ENCODE measurements around the gene KIF11. TPM values are rescaled to one million over a fixed set of nuclear protein-coding genes. Genes with fewer than 3 reads are reported as not detected.

KIF11 gene
- total and polyA plus RNA-seq, 2 of the 13 experiments (the other 11 are each of a cell fraction or from before 2014, with no cell fraction given) = 8.7 to 38.4 TPM

DNA sequence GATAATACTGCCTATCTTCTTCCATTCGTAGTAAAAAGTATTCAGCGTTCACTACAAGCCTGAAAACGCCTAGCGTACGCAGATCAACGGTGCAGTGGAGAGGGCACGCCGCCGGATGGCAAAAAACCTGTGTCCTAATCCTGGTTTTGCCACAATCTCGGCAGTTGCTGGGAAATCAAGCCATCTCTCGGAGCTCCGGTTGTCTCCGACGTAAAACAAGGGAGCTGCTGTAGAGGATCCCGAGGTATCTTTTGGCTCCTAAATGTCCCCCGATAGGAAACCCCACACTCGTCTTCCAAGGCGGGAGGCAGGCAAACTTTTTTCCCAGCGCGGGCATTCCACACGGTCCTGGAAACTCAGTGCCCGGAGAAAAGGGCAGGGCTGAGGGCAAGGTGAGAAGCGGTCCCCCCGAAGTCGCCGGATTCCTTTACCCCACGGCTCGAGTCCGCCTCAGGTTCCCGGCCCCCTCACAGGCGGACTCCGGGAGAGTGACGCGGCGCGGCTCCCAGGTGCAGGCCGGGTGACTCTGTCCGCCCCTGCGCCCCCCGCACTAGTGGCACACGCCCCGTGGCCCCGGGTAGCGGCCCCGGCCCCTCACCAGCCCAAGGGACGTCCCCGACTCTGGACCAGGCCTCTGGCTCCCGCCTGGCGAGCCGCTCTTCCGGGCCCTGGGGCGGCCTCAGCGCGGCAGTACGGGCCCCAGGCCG lies 19.7 kb upstream of the KIF11 start (continued):
- TF ChIP-seq, protein P1, sequence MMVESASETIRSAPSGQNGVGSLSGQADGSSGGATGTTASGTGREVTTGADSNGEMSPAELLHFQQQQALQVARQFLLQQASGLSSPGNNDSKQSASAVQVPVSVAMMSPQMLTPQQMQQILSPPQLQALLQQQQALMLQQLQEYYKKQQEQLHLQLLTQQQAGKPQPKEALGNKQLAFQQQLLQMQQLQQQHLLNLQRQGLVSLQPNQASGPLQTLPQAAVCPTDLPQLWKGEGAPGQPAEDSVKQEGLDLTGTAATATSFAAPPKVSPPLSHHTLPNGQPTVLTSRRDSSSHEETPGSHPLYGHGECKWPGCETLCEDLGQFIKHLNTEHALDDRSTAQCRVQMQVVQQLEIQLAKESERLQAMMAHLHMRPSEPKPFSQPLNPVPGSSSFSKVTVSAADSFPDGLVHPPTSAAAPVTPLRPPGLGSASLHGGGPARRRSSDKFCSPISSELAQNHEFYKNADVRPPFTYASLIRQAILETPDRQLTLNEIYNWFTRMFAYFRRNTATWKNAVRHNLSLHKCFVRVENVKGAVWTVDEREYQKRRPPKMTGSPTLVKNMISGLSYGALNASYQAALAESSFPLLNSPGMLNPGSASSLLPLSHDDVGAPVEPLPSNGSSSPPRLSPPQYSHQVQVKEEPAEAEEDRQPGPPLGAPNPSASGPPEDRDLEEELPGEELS (CRISPR knock-in tag; IDR thresholded peaks at IDR 0.05) = no peak
- TF ChIP-seq ZNF543 (CRISPR knock-in tag; IDR thresholded peaks at IDR 0.05) = 0 out of 2 replicates have a peak, but pooled peaks have one; percentile 66
- TF ChIP-seq ZNF747 (CRISPR knock-in tag; IDR thresholded peaks at IDR 0.05; ENCODE audit: borderline replicate concordance) = peak; percentile 8; the same call in 1 of the 2 replicates
- no peak for TF ChIP-seq SETDB1 (CRISPR knock-in tag; IDR thresholded peaks at IDR 0.05; ENCODE audit: borderline replicate concordance)
- peak; percentile 54; the same call in 1 of the 2 replicates for TF ChIP-seq WIZ (CRISPR knock-in tag; IDR thresholded peaks at IDR 0.05)
- no peak for TF ChIP-seq HNRNPH1 (optimal IDR thresholded peaks at IDR 0.05; ENCODE audit: low read depth, low read length)
- TF ChIP-seq ZNF709 (CRISPR knock-in tag; IDR thresholded peaks at IDR 0.05) = 0 out of 2 replicates have a peak, but pooled peaks have one; percentile 24
- no peak for TF ChIP-seq KLF15 (CRISPR knock-in tag; IDR thresholded peaks at IDR 0.05; ENCODE audit: borderline replicate concordance)
- TF ChIP-seq MED1 (CRISPR knock-in tag; IDR thresholded peaks at IDR 0.05) = peak; percentile 6; the same call in 1 of the 2 replicates
- TF ChIP-seq NFE2 (CRISPR knock-in tag; IDR thresholded peaks at IDR 0.05) = no peak
- 0 out of 2 replicates have a peak, but pooled peaks have one; percentile 50 for TF ChIP-seq HNRNPL (IDR thresholded peaks at IDR 0.05; ENCODE audit: low read depth, low read length)
- no peak for TF ChIP-seq CHD2 (IDR thresholded peaks at IDR 0.05; ENCODE audit: low read depth, low read length)
- no peak for TF ChIP-seq RBAK (CRISPR knock-in tag; IDR thresholded peaks at IDR 0.05)
- TF ChIP-seq ZNF333 (CRISPR knock-in tag; IDR thresholded peaks at IDR 0.05; ENCODE audit: borderline replicate concordance) = 0 out of 2 replicates have a peak, but pooled peaks have one; percentile 81
- TF ChIP-seq, protein P2, sequence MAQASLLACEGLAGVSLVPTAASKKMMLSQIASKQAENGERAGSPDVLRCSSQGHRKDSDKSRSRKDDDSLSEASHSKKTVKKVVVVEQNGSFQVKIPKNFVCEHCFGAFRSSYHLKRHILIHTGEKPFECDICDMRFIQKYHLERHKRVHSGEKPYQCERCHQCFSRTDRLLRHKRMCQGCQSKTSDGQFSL (CRISPR knock-in tag; IDR thresholded peaks at IDR 0.05) = no peak
- 0 out of 2 replicates have a peak, but pooled peaks have one; percentile 53 for TF ChIP-seq SP140L (CRISPR knock-in tag; IDR thresholded peaks at IDR 0.05; ENCODE audit: borderline replicate concordance)
- TF ChIP-seq ZNF7 (CRISPR knock-in tag; IDR thresholded peaks at IDR 0.05) = no peak
- TF ChIP-seq, protein P3, sequence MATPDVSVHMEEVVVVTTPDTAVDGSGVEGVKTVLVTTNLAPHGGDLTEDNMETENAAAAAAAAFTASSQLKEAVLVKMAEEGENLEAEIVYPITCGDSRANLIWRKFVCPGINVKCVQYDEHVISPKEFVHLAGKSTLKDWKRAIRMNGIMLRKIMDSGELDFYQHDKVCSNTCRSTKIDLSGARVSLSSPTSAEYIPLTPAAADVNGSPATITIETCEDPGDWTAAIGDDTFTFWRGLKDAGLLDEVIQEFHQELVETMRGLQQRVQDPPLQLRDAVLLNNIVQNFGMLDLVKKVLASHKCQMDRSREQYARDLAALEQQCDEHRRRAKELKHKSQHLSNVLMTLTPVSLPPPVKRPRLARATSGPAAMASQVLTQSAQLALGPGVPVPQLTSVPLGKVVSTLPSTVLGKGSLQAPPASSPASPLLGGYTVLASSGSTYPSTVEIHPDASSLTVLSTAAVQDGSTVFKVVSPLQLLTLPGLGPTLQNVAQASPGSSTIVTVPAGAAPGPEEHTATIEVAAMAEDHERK (CRISPR knock-in tag; IDR thresholded peaks at IDR 0.05; ENCODE audit: low read depth) = no peak
- TF ChIP-seq ZSCAN31 (CRISPR knock-in tag; IDR thresholded peaks at IDR 0.05; ENCODE audit: low read depth) = no peak
- peak; percentile 6; the same call in 1 of the 2 replicates for TF ChIP-seq U2AF2 (IDR thresholded peaks at IDR 0.05; ENCODE audit: low read depth, low read length)
- TF ChIP-seq RFX5 (IDR thresholded peaks at IDR 0.05; ENCODE audit: low read depth, low read length) = no peak
- TF ChIP-seq ZNF160 (CRISPR knock-in tag; IDR thresholded peaks at IDR 0.05) = no peak
- TF ChIP-seq ADNP (CRISPR knock-in tag; IDR thresholded peaks at IDR 0.05) = no peak
- TF ChIP-seq, protein P4, sequence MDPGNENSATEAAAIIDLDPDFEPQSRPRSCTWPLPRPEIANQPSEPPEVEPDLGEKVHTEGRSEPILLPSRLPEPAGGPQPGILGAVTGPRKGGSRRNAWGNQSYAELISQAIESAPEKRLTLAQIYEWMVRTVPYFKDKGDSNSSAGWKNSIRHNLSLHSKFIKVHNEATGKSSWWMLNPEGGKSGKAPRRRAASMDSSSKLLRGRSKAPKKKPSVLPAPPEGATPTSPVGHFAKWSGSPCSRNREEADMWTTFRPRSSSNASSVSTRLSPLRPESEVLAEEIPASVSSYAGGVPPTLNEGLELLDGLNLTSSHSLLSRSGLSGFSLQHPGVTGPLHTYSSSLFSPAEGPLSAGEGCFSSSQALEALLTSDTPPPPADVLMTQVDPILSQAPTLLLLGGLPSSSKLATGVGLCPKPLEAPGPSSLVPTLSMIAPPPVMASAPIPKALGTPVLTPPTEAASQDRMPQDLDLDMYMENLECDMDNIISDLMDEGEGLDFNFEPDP (CRISPR knock-in tag; conservative IDR thresholded peaks at IDR 0.05) = 0 out of 2 replicates have a peak, but pooled peaks have one; percentile 8

Measured in HepG2 (cell line).